PC-9 (cell line): ENCODE data around the gene RGN.

Experiments
- CTCF ChIP-seq: fragments of 200-600 bp; sonication (generic); conservative IDR thresholded peaks from 2 replicates; pipeline ENCODE4 v1.6.1; 2017; ENCODE audit warnings: mixed run types, antibody characterized with exemption, mild to moderate bottlenecking, moderate library complexity
- EZH2 ChIP-seq: fragments of 200-600 bp; sonication (generic); IDR thresholded peaks from 2 replicates; pipeline ENCODE4 v1.8.0; 2017; ENCODE audit warnings: antibody characterized with exemption, low read depth

GRCh38 chrX:47091149-47091775, 13.0 kb downstream of the RGN start:
- TF ChIP-seq CTCF = no peak
- no peak for TF ChIP-seq EZH2
